IPS DF 6.9 (cell line): ENCODE results near the gene MMP14.
"Not testable (repeated sequence)": the region's sequence is repeated elsewhere in the genome, so short reads cannot be mapped to it uniquely, and the experiment has no call there.

ENCODE experiments used
- DNase-seq: peaks from one replicate; pipeline ENCODE4 v3.0.0-alpha.2; 2013; ENCODE audit warnings: low read depth, low spot score
- H3K27ac ChIP-seq: one replicate; pipeline ENCODE4 v1.5.1; 2013; ENCODE audit warnings: low read length, control low read depth
- H3K27me3 ChIP-seq: 2 replicates; pipeline ENCODE4 v1.6.1; 2013; ENCODE audit warnings: mild to moderate bottlenecking, low read length; ENCODE audit not compliant: control insufficient read depth, insufficient read depth
- H3K36me3 ChIP-seq: 2 replicates; pipeline ENCODE4 v1.6.1; 2013; ENCODE audit warnings: low read length; ENCODE audit not compliant: control insufficient read depth, insufficient read depth
- H3K4me1 ChIP-seq: 2 replicates; pipeline ENCODE4 v1.6.1; 2013; ENCODE audit warnings: low read length; ENCODE audit not compliant: control insufficient read depth, insufficient read depth
- H3K4me3 ChIP-seq: 2 replicates; pipeline ENCODE4 v1.5.1; 2013; ENCODE audit warnings: mild to moderate bottlenecking, low read length
- H3K9me3 ChIP-seq: 2 replicates; pipeline ENCODE4 v1.6.1; 2013; ENCODE audit warnings: low read length, inconsistent platforms; ENCODE audit not compliant: control insufficient read depth, insufficient read depth
- WGBS: extraction: QIAGEN DNeasy Blood & Tissue Kit; methylation state at CpG from one replicate; pipeline ENCODE4 v1.1.7; 2013; ENCODE audit warnings: mixed read lengths, missing lambda C conversion rate; ENCODE audit not compliant: insufficient read length, insufficient coverage; 5-methylcytosine and 5-hydroxymethylcytosine counted together

The MMP14 gene

GRCh38 chr14:22814373-22814772 lies 22.0 kb upstream of the MMP14 start:
- Histone ChIP-seq H3K4me3 (no peak overlapping the region), H3K27me3 (no peaks in the 10 kb centered on the region), H3K9me3 (no peaks in the 10 kb centered on the region), H3K4me1 (peaks cover 7% of the 10 kb centered on the region; the same call in 1 of the 2 replicates), H3K36me3 (no peaks in the 10 kb centered on the region), H3K27ac (no peak overlapping the region)
- no peak for DNase-seq
- no CpG with 5 or more reads among the region's 7 CpGs for WGBS

GRCh38 chr14:22814941-22815713 lies 21.3 kb upstream of the MMP14 start, which contains the start of gene SLC7A7:
Gene SLC7A7 (minus strand): TSS chr14:22815435. CDS start chr14:22813398, 2,037 bp downstream.
- Histone ChIP-seq H3K27ac (no peak within 1 kb of the TSS), H3K4me3 (no peak within 1 kb of the TSS), H3K4me1 (peaks cover 10% of the 10 kb centered on the region; the same call in 1 of the 2 replicates), H3K36me3 (no peaks in the 10 kb centered on the region), H3K27me3 (no peaks in the 10 kb centered on the region), H3K9me3 (no peaks in the 10 kb centered on the region)
- no CpG with 5 or more reads among the region's 10 CpGs for WGBS
- DNase-seq: no peak

GRCh38 chr14:22819151-22819988 lies 17.0 kb upstream of the MMP14 start:
- H3K27me3 ChIP-seq: no peaks in the 10 kb centered on the region
- no CpG with 5 or more reads among the region's 10 CpGs for WGBS
- no peak overlapping the region; the same call in 1 of the 2 replicates for H3K4me3 ChIP-seq
- no peak overlapping the region for H3K27ac ChIP-seq
- DNase-seq: no peak
- H3K9me3 ChIP-seq: no peaks in the 10 kb centered on the region
- H3K36me3 ChIP-seq: no peaks in the 10 kb centered on the region
- peaks cover 11% of the 10 kb centered on the region for H3K4me1 ChIP-seq

GRCh38 chr14:22820731-22821130 lies 15.7 kb upstream of the MMP14 start:
- DNase-seq: no peak
- H3K27ac ChIP-seq: no peak overlapping the region
- peaks cover 6% of the 10 kb centered on the region for H3K4me1 ChIP-seq
- no peaks in the 10 kb centered on the region for H3K9me3 ChIP-seq
- WGBS: no CpG with 5 or more reads among the region's 1 CpG
- H3K36me3 ChIP-seq: no peaks in the 10 kb centered on the region
- H3K27me3 ChIP-seq: no peaks in the 10 kb centered on the region
- H3K4me3 ChIP-seq: no peak overlapping the region

GRCh38 chr14:22821193-22822015 lies 15.0 kb upstream of the MMP14 start:
- no CpG with 5 or more reads among the region's 24 CpGs for WGBS
- Histone ChIP-seq H3K4me1 (peaks cover 5% of the 10 kb centered on the region; the same call in 1 of the 2 replicates), H3K9me3 (no peaks in the 10 kb centered on the region), H3K27ac (no peak overlapping the region), H3K36me3 (no peaks in the 10 kb centered on the region), H3K4me3 (peak overlapping the region; percentile 64; the same call in 1 of the 2 replicates), H3K27me3 (no peaks in the 10 kb centered on the region)
- DNase-seq: no peak

- Histone ChIP-seq H3K4me1 (peaks cover 5% of the 10 kb centered on the region; the same call in 1 of the 2 replicates), H3K36me3 (no peaks in the 10 kb centered on the region), H3K27ac (no peak overlapping the region), H3K4me3 (peak overlapping the region; percentile 64; the same call in 1 of the 2 replicates), H3K9me3 (no peaks in the 10 kb centered on the region), H3K27me3 (no peaks in the 10 kb centered on the region)
- WGBS: no CpG with 5 or more reads among the region's 32 CpGs
- DNase-seq: no peak
These were observed 14.3 kb upstream of the MMP14 start for GRCh38 chr14:22822016-22822570.

- H3K9me3 ChIP-seq: no peaks in the 10 kb centered on the region
- H3K36me3 ChIP-seq: no peaks in the 10 kb centered on the region
- WGBS: no CpG with 5 or more reads among the region's 34 CpGs
- H3K4me1 ChIP-seq: peaks cover 5% of the 10 kb centered on the region; the same call in 1 of the 2 replicates
- DNase-seq: peak; percentile 93
- no peaks in the 10 kb centered on the region for H3K27me3 ChIP-seq
- peak overlapping the region; percentile 64; the same call in 1 of the 2 replicates for H3K4me3 ChIP-seq
- no peak overlapping the region for H3K27ac ChIP-seq
These were observed 13.8 kb upstream of the MMP14 start for GRCh38 chr14:22822571-22823098.

GRCh38 chr14:22824711-22825359 lies 11.6 kb upstream of the MMP14 start:
- Histone ChIP-seq H3K27ac (no peak overlapping the region), H3K4me1 (peaks cover 5% of the 10 kb centered on the region; the same call in 1 of the 2 replicates), H3K27me3 (no peaks in the 10 kb centered on the region), H3K36me3 (no peaks in the 10 kb centered on the region), H3K9me3 (no peaks in the 10 kb centered on the region), H3K4me3 (no peak overlapping the region)
- no CpG with 5 or more reads among the region's 8 CpGs for WGBS
- DNase-seq: no peak

- H3K27ac ChIP-seq, H3K4me1 ChIP-seq, H3K36me3 ChIP-seq, H3K4me3 ChIP-seq, H3K27me3 ChIP-seq, H3K9me3 ChIP-seq, DNase-seq: not testable (repeated sequence)
- no CpG with 5 or more reads among the region's 12 CpGs for WGBS
These were observed 7.2 kb upstream of the MMP14 start for GRCh38 chr14:22829076-22829660.
